GM12878 (cell line): ENCODE measurements around the gene EEPD1. TPM values are rescaled to one million over a fixed set of nuclear protein-coding genes. Genes with fewer than 3 reads are reported as not detected.
A peak's percentile ranks its signal among the peaks of the same experiment; 100 is the strongest.

Source experiments
- ATAC-seq: fragments of 200-7000 bp; cut with Tn5 transposase; 3 replicates; pipeline ENCODE4 v1.9.1; 2020; ENCODE audit warnings: mild to moderate bottlenecking, moderate library complexity
- BruUV-seq: library from RNA; stranded (reverse); fragments of 400-500 nt; replicated peaks from 2 replicates; lab custom pipeline; 2021; lab: Mats Ljungman, UMichigan
- CTCF ChIA-PET: fragments of 300-600 bp; sonication (Branson Sonifier 250); formaldehyde crosslinking; extraction: SDS; loops from one replicate; lab custom pipeline; 2021; ENCODE audit warnings: inconsistent platforms; lab: Yijun Ruan, JAX
- POLR2A ChIA-PET: fragments of 350-600 bp; formaldehyde crosslinking; extraction: SDS; loops from one replicate; lab custom pipeline; 2021; ENCODE audit warnings: inconsistent platforms; lab: Charles Lee
- RAD21 ChIA-PET: fragments of 300-600 bp; sonication (Branson Sonifier 250); formaldehyde crosslinking; loops from one replicate; lab custom pipeline; 2023; ENCODE audit warnings: antibody characterized with exemption; ENCODE audit not compliant: unreplicated experiment; lab: Charles Lee
- SMC1A ChIA-PET: fragments of 300-600 bp; sonication (Branson Sonifier 250); formaldehyde crosslinking; loops from one replicate; lab custom pipeline; 2023; ENCODE audit not compliant: unreplicated experiment, uncharacterized antibody; lab: Charles Lee
- DNase-seq: peaks from one replicate; pipeline ENCODE4 v3.0.0-alpha.2; 2011; ENCODE audit warnings: low read depth, low spot score
- FAIRE-seq: peaks from 3 replicates; lab custom pipeline; 2011; peaks lifted over from hg19 to GRCh38; lab: Jason Lieb, UNC
- H2AFZ ChIP-seq: 2 replicates; pipeline ENCODE4 v1.6.0; 2011; ENCODE audit warnings: low read depth, low read length, control low read depth; ENCODE audit not compliant: control insufficient read depth
- H3K27ac ChIP-seq: 2 replicates; pipeline ENCODE4 v1.5.1; 2011; ENCODE audit warnings: control low read depth; ENCODE audit not compliant: control insufficient read depth, insufficient read depth
- H3K27me3 ChIP-seq, 2 experiments: replicated peaks in 1 of 2; 2 replicates each; pipeline versions ENCODE4 v1.6.0 to v1.6.1; 2011; ENCODE audit warnings: low read length in 1 of 2; ENCODE audit not compliant: control insufficient read depth in 2 of 2, insufficient read depth in 2 of 2
- H3K36me3 ChIP-seq, 2 experiments: 2 replicates each; pipeline ENCODE4 v1.5.1; 2011; ENCODE audit warnings: low read length in 1 of 2; ENCODE audit not compliant: control insufficient read depth in 2 of 2, insufficient read depth in 2 of 2
- H3K4me1 ChIP-seq: 2 replicates; pipeline ENCODE4 v1.6.1; 2011; ENCODE audit warnings: mild to moderate bottlenecking, low read length, moderate library complexity, mixed read lengths; ENCODE audit not compliant: control insufficient read depth, insufficient read depth
- H3K4me2 ChIP-seq: 2 replicates; pipeline ENCODE4 v1.6.0; 2011; ENCODE audit warnings: control low read depth; ENCODE audit not compliant: control insufficient read depth, insufficient read depth
- H3K4me3 ChIP-seq: fragments of 200-600 bp; sonication (generic); 2 replicates; pipeline ENCODE4 v1.5.1; 2016
- H3K79me2 ChIP-seq: 2 replicates; pipeline ENCODE4 v1.6.0; 2011; ENCODE audit warnings: low read length; ENCODE audit not compliant: control insufficient read depth, insufficient read depth
- H3K9ac ChIP-seq: 2 replicates; pipeline ENCODE4 v1.8.0; 2011; ENCODE audit warnings: low read length, control low read depth, mixed read lengths; ENCODE audit not compliant: control insufficient read depth, insufficient read depth
- H3K9me3 ChIP-seq: replicated peaks from 3 replicates; pipeline ENCODE4 v1.5.1; 2011; ENCODE audit warnings: mild to moderate bottlenecking, low read length; ENCODE audit not compliant: control insufficient read depth, insufficient read depth
- H4K20me1 ChIP-seq: 2 replicates; pipeline ENCODE4 v1.6.0; 2011; ENCODE audit not compliant: control insufficient read depth, insufficient read depth
- BHLHE40 ChIP-seq, 2 experiments: fragments of 450-650 bp in 1 of 2; IDR thresholded peaks; 2 replicates each; pipeline ENCODE4 v1.6.1; 2011 to 2017; ENCODE audit warnings: low read depth in 2 of 2, borderline replicate concordance in 1 of 2, improper control_type of control experiment in 1 of 2, low read length in 1 of 2, mild to moderate bottlenecking in 1 of 2
- FOXM1 ChIP-seq: IDR thresholded peaks from 2 replicates; pipeline ENCODE4 v1.6.1; 2012; ENCODE audit warnings: low read depth, mild to moderate bottlenecking, inconsistent platforms, low read length, moderate library complexity
- IKZF1 ChIP-seq: fragments of 450-650 bp; conservative IDR thresholded peaks from 2 replicates; pipeline ENCODE4 v1.6.1; 2017; ENCODE audit warnings: antibody characterized with exemption, mild to moderate bottlenecking
- IKZF2 ChIP-seq, 2 experiments: fragments of 450-650 bp; IDR thresholded peaks; 2 replicates each; pipeline ENCODE4 v1.6.1; 2017; ENCODE audit warnings: mild to moderate bottlenecking in 2 of 2, moderate library complexity in 2 of 2
- KAT2A ChIP-seq: conservative IDR thresholded peaks from 2 replicates; pipeline ENCODE4 v1.6.1; 2011; ENCODE audit warnings: low read depth, low read length; ENCODE audit not compliant: control insufficient read depth
- KLF5 ChIP-seq: fragments of 450-650 bp; IDR thresholded peaks from 2 replicates; pipeline ENCODE4 v1.6.1; 2014; ENCODE audit warnings: mild to moderate bottlenecking; ENCODE audit not compliant: partially characterized antibody
- MEF2B ChIP-seq: fragments of 450-650 bp; IDR thresholded peaks from 2 replicates; pipeline ENCODE4 v1.6.1; 2018; ENCODE audit warnings: mild to moderate bottlenecking, moderate library complexity; ENCODE audit not compliant: partially characterized antibody, poor library complexity, severe bottlenecking
- NR2C1 ChIP-seq: fragments of 450-650 bp; IDR thresholded peaks from 2 replicates; pipeline ENCODE4 v1.6.1; 2017; ENCODE audit warnings: antibody characterized with exemption, mild to moderate bottlenecking, moderate library complexity
- NR2F1 ChIP-seq: fragments of 450-650 bp; conservative IDR thresholded peaks from 2 replicates; pipeline ENCODE4 v1.6.1; 2017; ENCODE audit warnings: mild to moderate bottlenecking
- WGBS: methylation state at CpG from one replicate; pipeline ENCODE4 v1.1.6; 2016; ENCODE audit warnings: low lambda C conversion rate; ENCODE audit not compliant: insufficient replicate concordance, insufficient coverage; ENCODE audit errors: missing lambda C conversion rate; 5-methylcytosine and 5-hydroxymethylcytosine counted together
- in situ Hi-C: fragments of 300-500 bp; cut with MboI; formaldehyde crosslinking; loops from 9 replicates; pipeline ENCODE4 v1.14.3; 2018; ENCODE audit warnings: mixed read lengths
- intact Hi-C: fragments of 100-400 bp; cut with micrococcal nuclease; formaldehyde crosslinking; loops from one replicate; pipeline ENCODE4 v1.14.2; 2022; ENCODE audit not compliant: unreplicated experiment
- polyA plus RNA-seq, 11 experiments: library from polyadenylated mRNA; depleted of rRNA in 4 of 11; unstranded in 6 of 11; stranded (reverse) in 5 of 11; fragments of >200 nt; fragmentation: Nextera tagmentation in 4 of 11; fragmentation: Illumina TruSeq in 1 of 11; extraction: Ambion mirVana in 4 of 11; extraction: Trizol in 1 of 11; gene quantifications; 1 replicate in 1 of 11; 2 replicates in 10 of 11; pipeline versions ENCODE4 v1.2.1 to v1.2.3, GENCODE V29; 2011 to 2016; ENCODE audit warnings: inconsistent platforms in 2 of 11, missing spikeins in 2 of 11, low read depth in 1 of 11
- total RNA-seq, 4 experiments: library from RNA; depleted of rRNA in 3 of 4; stranded (reverse); fragments of >200 nt in 3 of 4; fragmentation: Illumina TruSeq in 1 of 4; extraction: Trizol in 1 of 4; gene quantifications; 2 replicates each; pipeline versions ENCODE4 v1.2.1 to v1.2.3, GENCODE V29; 2013 to 2021

Gene EEPD1
- total and polyA plus RNA-seq, 10 of the 15 experiments (the other 5 are each of a cell fraction or from before 2014, with no cell fraction given): 0.24 to 2.8 (median 0.86) TPM; not detected in 1

- Histone ChIP-seq H3K27ac (no peak overlapping the region), H3K9ac (no peak overlapping the region), H3K27me3 (no peaks in the 10 kb centered on the region; a peak in 1 of 4 replicates), H2AFZ (no peak overlapping the region), H4K20me1 (no peaks in the 10 kb centered on the region), H3K4me3 (no peak overlapping the region), H3K4me1 (peaks cover 16% of the 10 kb centered on the region), H3K4me2 (no peak overlapping the region), H3K9me3 (no peaks in the 10 kb centered on the region; the same call in 2 of the 3 replicates), H3K79me2 (no peaks in the 10 kb centered on the region), H3K36me3 (no peaks in the 10 kb centered on the region)
- 9% methylated on average over 18 of the region's 18 CpGs for WGBS
- intact Hi-C loops (loop anchor here (10.0 kb wide), 1 partner anchor 556 kb away; no protein-coding TSS in a partner anchor), in situ Hi-C loops (no loop called here)
- SMC1A ChIA-PET: interaction anchor here (1.0 to 8.7 kb wide), 8 partner anchors 8 to 154 kb away, joined by 3 to 92 read pairs (median 12); no protein-coding TSS in a partner anchor
- POLR2A ChIA-PET: interaction anchor here (0.5 to 1.9 kb wide), 5 partner anchors 8 to 360 kb away, joined by 4 to 6 read pairs (median 5); no protein-coding TSS in a partner anchor
- ATAC-seq (peak; percentile 48), DNase-seq (no peak), FAIRE-seq (no peak)
- RAD21 ChIA-PET: interaction anchor here (0.6 to 7.8 kb wide), 11 partner anchors 8 to 554 kb away, joined by 3 to 62 read pairs (median 5); no protein-coding TSS in a partner anchor
- TF ChIP-seq MEF2B: peak; percentile 15
- no peak for TF ChIP-seq KAT2A
- no peak for TF ChIP-seq NR2C1
- TF ChIP-seq IKZF1: peak; percentile 48
- TF ChIP-seq IKZF2 (IDR thresholded peaks at IDR 0.05): peak in 1 of 2 experiments; percentile 14; a peak in 2 of 4 replicates
- no peak for TF ChIP-seq KLF5
- TF ChIP-seq NR2F1: peak; percentile 46; the same call in 1 of the 2 replicates
- peak in 1 of 2 experiments; percentile 12; a peak in 1 of 4 replicates for TF ChIP-seq BHLHE40 (IDR thresholded peaks at IDR 0.05; ENCODE audit: borderline replicate concordance in 1 of 2, low read depth in 2 of 2, low read length in 1 of 2)
- TF ChIP-seq FOXM1: no peak
- CTCF ChIA-PET: interaction anchor here (0.7 to 3.6 kb wide), 11 partner anchors 8 to 295 kb away, joined by 3 to 15 read pairs (median 4); no protein-coding TSS in a partner anchor
- BruUV-seq: TSS peak; percentile 65
Observed at GRCh38 chr7:36280840-36281812, 128.1 kb downstream of the EEPD1 start.
